Measurements from ENCODE around the gene ATP5F1A. TPM values are rescaled to one million over a fixed set of nuclear protein-coding genes. Genes with fewer than 3 reads are reported as not detected.

Gene ATP5F1A
- total and polyA plus RNA-seq, 8 donors: 89.3 to 223 (median 198) TPM

GRCh38 chr18:46046126-46046525 lies 52.0 kb downstream of the ATP5F1A start:
- WGBS, 2 donors: 95 to 100% methylated on average over 6 of the region's 6 CpGs
- H3K36me3 ChIP-seq: no peaks in the 10 kb centered on the region
- ATAC-seq: no peak
- no peak for FAIRE-seq
- DNase-seq: no peak
- H3K27me3 ChIP-seq: no peaks in the 10 kb centered on the region
- no peaks in the 10 kb centered on the region for H3K9me3 ChIP-seq
- no peak overlapping the region for H3K27ac ChIP-seq
- intact Hi-C loops (cut with DNase I): no loop called here
- no peaks in the 10 kb centered on the region for H3K4me1 ChIP-seq
- no peak overlapping the region for H3K4me3 ChIP-seq
- TF ChIP-seq CTCF (IDR thresholded peaks at IDR 0.05): no peak

- Histone ChIP-seq H3K27ac (no peak overlapping the region), H3K4me3 (no peak overlapping the region), H3K27me3 (no peaks in the 10 kb centered on the region), H3K36me3 (no peaks in the 10 kb centered on the region), H3K4me1 (no peaks in the 10 kb centered on the region), H3K9me3 (no peaks in the 10 kb centered on the region)
- intact Hi-C loops (cut with DNase I): no loop called here
- ATAC-seq (peak in 1 of 4 donors; percentile 52), DNase-seq (no peak), FAIRE-seq (no peak)
- 63 to 64% methylated on average over 3 of the region's 3 CpGs for WGBS, 2 donors
- TF ChIP-seq CTCF (IDR thresholded peaks at IDR 0.05): no peak
Measured at GRCh38 chr18:46042571-46043123, 55.4 kb downstream of the ATP5F1A start.

GRCh38 chr18:46040747-46041104 lies 57.4 kb downstream of the ATP5F1A start:
- no peak for DNase-seq
- Histone ChIP-seq H3K36me3 (no peaks in the 10 kb centered on the region), H3K4me3 (no peak overlapping the region), H3K9me3 (no peaks in the 10 kb centered on the region), H3K27ac (no peak overlapping the region), H3K27me3 (no peaks in the 10 kb centered on the region), H3K4me1 (no peaks in the 10 kb centered on the region)
- no peak for ATAC-seq
- intact Hi-C loops (cut with DNase I): no loop called here
- no peak for FAIRE-seq
- WGBS, 2 donors: 85 to 87% methylated on average over 5 of the region's 5 CpGs
- no peak for TF ChIP-seq CTCF (IDR thresholded peaks at IDR 0.05)

GRCh38 chr18:46040033-46040746 lies 57.9 kb downstream of the ATP5F1A start:
- no peaks in the 10 kb centered on the region for H3K4me1 ChIP-seq
- no peak for TF ChIP-seq CTCF (IDR thresholded peaks at IDR 0.05)
- no peaks in the 10 kb centered on the region for H3K36me3 ChIP-seq
- no peaks in the 10 kb centered on the region for H3K27me3 ChIP-seq
- ATAC-seq: no peak
- H3K27ac ChIP-seq: no peak overlapping the region
- FAIRE-seq: no peak
- H3K9me3 ChIP-seq: no peaks in the 10 kb centered on the region
- H3K4me3 ChIP-seq: no peak overlapping the region
- 62 to 74% methylated on average over 5 of the region's 5 CpGs for WGBS, 2 donors
- intact Hi-C loops (cut with DNase I): no loop called here
- no peak for DNase-seq

All from pancreas (tissue), 10 donors.